HG03439 (cell line): Measurements from ENCODE around the gene NKX6-2.
"Not testable (repeated sequence)": the region's sequence is repeated elsewhere in the genome, so short reads cannot be mapped to it uniquely, and the experiment has no call there.

Source experiments
- ATAC-seq: cut with Tn5 transposase; IDR thresholded peaks from one replicate; pipeline ENCODE4 v1.9.1; 2021; ENCODE audit warnings: mild to moderate bottlenecking, moderate library complexity; ENCODE audit not compliant: unreplicated experiment

The NKX6-2 gene

DNA sequence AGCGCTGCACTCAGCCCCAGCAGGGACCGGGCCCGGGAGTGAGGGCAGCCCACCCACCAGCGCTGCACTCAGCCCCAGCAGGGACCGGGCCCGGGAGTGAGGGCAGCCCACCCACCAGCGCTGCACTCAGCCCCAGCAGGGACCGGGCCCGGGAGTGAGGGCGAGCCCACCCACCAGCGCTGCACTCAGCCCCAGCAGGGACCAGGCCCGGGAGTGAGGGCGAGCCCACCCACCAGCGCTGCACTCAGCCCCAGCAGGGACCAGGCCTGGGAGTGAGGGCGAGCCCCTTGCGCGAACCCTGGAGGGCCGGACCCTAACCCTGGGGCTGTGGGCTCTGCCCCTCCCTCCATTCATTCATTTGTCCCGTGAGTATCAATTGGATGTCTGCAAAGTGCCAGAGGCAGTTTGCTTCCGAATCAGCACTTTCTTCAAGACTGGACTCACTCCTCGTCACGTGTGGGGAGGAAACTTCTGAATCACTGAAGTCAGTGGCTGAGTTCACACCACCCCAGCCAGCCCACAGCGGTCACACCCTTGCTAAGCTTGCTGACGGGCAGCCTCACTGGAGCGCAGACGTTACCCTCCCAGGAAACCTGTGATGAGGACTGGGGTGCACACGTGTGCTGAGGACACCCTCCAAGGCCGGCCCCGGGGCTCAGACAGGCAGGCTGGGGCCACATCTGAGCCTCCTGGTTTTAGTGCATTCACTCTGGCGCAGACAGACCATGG, 42.6 kb downstream of the NKX6-2 start:
- not testable (repeated sequence) for ATAC-seq

GRCh38 chr10:132742837-132743194, 43.1 kb downstream of the NKX6-2 start:
- ATAC-seq: no peak

GRCh38 chr10:132742167-132742836, 43.6 kb downstream of the NKX6-2 start:
- no peak for ATAC-seq

DNA sequence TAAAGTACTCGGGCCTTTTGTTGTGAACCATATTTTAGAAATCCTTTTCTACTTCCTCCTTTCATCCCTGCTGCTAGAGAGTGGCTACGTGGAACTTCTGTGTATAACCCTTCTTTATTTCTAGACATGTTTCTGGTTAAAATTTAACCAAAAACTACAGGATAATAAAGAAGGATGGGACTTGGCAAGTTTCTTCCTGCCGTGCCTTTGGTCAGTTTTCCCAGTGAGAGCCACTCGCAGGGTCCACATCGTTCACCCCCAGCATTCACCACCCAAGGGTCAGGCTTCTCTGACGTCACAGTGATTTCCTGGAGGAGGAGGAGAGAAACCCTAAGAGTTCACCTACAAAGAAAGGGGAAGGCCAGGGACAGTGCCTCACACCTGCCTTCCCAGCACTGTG, 45.4 kb downstream of the NKX6-2 start:
- ATAC-seq: no peak

DNA sequence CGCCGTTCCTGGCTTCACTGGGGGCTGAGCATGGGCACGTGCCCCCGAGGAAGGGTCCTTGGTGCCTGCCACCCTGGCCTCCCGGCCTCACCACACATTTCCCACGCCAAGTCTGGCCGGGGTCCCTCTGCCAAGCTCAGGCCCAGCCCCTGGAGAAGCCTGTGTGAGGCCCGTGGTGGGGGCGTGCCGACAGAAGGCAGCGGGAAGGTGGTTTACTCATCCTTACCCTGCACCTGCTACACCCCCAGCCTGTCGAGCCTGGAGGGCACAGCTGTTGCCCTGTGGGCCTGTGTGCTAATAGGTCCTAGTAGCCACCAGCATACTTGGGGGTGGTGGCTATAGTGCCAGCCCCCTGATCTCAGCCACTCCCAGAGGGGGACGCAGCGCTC, 46.7 kb downstream of the NKX6-2 start:
- no peak for ATAC-seq

DNA sequence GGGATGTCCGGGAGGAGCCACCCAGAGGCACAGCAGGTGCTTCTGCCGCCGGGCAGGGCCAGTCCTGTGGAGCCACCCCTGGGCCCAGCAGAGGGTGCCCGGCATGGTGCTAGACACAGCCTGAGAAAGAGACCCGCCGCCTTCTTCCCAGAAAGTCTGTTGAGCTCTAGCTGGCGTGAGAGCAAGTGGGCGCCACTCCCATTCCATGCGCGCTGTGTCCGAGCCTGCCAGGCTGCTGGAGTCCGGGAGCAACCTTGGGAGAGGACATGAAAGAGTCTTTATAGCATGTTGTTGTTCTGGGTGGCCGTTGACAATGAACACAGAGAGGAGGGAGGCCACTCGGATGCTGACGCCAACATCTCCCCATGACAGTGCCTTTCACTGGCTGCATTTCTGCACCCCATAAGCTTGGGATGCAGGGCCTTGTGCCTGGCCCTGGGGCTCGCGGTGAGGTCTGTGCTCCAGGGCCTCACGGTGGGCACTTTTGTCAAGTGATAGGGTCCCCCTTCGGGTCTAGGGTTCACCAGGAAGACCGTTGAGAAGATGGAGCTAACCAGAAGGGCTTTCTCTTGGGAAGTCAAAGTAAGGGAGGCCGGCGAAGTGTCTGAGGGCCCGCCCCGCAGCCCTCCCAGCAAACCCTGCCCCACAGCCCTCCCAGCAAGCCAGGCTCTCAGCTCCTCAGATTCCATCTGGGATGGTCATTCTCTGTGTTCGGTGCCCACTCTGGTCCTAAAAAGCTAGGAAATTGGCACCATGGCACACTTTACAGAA, 47.3 kb downstream of the NKX6-2 start:
- no peak for ATAC-seq

DNA sequence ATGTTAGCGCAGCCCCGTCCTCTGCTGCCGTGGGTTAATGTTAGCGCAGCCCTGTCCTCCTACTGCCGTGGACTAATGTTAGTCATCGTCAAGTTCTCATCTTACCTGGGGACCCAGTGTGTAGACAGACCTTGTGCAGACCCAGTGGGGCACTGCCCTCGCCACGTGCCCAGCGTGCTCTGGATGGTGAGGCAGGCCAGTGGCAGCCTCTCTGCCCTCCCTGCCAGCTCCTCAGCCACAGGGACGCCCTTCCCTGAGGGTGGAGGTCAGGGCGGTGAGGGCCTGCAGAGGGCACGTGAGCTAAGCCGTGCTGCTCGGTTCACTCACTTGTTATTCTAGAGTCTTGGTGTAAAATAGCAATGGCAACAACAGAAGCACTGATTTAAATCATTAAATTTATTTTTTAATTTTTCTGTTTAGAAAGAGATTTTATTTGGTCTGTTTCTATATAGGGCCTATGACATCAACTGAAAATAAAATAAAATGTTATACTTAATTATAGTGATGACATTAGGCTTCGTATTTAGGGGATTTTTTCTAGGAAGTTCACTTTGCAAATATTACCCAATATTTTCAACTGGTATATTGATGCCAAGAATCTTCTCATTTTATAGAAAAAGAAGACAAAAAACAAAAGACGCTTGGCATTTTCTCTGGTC, 48.4 kb downstream of the NKX6-2 start:
- ATAC-seq: no peak

- ATAC-seq: no peak
Observed at GRCh38 chr10:132735923-132736391, 50.0 kb downstream of the NKX6-2 start.

DNA sequence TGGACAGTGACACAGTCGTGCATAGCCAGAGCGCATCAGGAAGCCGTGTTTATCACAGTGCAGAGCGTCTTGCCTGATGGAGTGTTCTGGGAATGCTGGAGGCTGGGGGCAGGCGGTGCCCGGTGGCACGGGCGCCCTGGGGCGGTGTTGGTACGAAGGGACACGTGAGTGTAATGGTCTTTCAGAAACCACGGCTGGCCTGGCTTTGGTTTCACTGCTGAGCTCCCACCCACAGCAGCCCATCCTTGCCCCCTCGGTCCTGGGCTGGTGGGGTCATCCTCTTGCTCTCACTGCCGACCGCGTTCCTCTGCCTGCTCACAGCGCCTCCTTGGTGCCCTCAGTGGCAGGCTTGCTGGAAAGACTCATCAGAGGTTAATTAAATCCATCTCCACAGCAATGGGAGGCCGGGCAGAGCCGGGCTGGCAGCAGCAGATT, 50.6 kb downstream of the NKX6-2 start:
- ATAC-seq: no peak

GRCh38 chr10:132733926-132734325, 52.0 kb downstream of the NKX6-2 start:
- ATAC-seq: no peak
